ENCODE data around the gene GK2.

- TF ChIP-seq EZH2 (IDR thresholded peaks at IDR 0.05; ENCODE audit: insufficient read depth, low read length) (no peak), CTCF (IDR thresholded peaks at IDR 0.05; ENCODE audit: insufficient read depth, low read depth, low read length) (no peak)
Measured at GRCh38 chr4:79455216-79455615, 47.2 kb upstream of the GK2 start.

Data from astrocyte (in vitro differentiated cells and primary cell).